OCI-LY1 (cell line): ENCODE results near the gene MT1A.

Experiments used
- H2AFZ ChIP-seq: fragments of 200-600 bp; sonication (generic), shearing (Covaris generic); 2 replicates; pipeline ENCODE4 v1.6.0; 2014; ENCODE audit warnings: antibody characterized with exemption, mild to moderate bottlenecking, low read length
- H3F3A ChIP-seq: fragments of 200-600 bp; sonication (generic), shearing (Covaris generic); 2 replicates; pipeline ENCODE4 v1.6.0; 2014; ENCODE audit warnings: mild to moderate bottlenecking, antibody characterized with exemption, low read length, moderate library complexity; ENCODE audit not compliant: insufficient read depth
- H3K27ac ChIP-seq: fragments of 200-600 bp; sonication (generic); 2 replicates; pipeline ENCODE4 v1.5.1; 2014; ENCODE audit warnings: low read length, mixed run types, mild to moderate bottlenecking, low read depth; ENCODE audit not compliant: poor library complexity, severe bottlenecking
- H3K27me3 ChIP-seq: fragments of 200-600 bp; sonication (generic); 2 replicates; pipeline ENCODE4 v1.6.0; 2014; ENCODE audit warnings: antibody characterized with exemption, mild to moderate bottlenecking, low read length, moderate library complexity; ENCODE audit not compliant: insufficient read depth
- H3K36me3 ChIP-seq: fragments of 200-600 bp; sonication (generic); 2 replicates; pipeline ENCODE4 v1.6.1; 2014; ENCODE audit warnings: mild to moderate bottlenecking, antibody characterized with exemption, low read length, moderate library complexity, mixed read lengths; ENCODE audit not compliant: insufficient read depth
- H3K4me1 ChIP-seq: fragments of 200-600 bp; sonication (generic); 2 replicates; pipeline ENCODE4 v1.5.1; 2014; ENCODE audit warnings: mild to moderate bottlenecking, low read length, moderate library complexity; ENCODE audit not compliant: insufficient read depth, severe bottlenecking
- H3K4me2 ChIP-seq: fragments of 200-600 bp; sonication (generic), shearing (Covaris generic); 2 replicates; pipeline ENCODE4 v1.6.1; 2014; ENCODE audit warnings: low read length
- H3K4me3 ChIP-seq: fragments of 200-600 bp; sonication (generic); 2 replicates; pipeline ENCODE4 v1.5.1; 2014; ENCODE audit warnings: low read length, low read depth, mild to moderate bottlenecking, mixed read lengths; ENCODE audit not compliant: poor library complexity, severe bottlenecking
- H3K79me2 ChIP-seq: fragments of 200-600 bp; shearing (Covaris generic); 2 replicates; pipeline ENCODE4 v1.6.1; 2016; ENCODE audit warnings: mixed run types, low read length, mixed read lengths; ENCODE audit not compliant: insufficient read depth
- H3K9ac ChIP-seq: fragments of 200-600 bp; sonication (generic), shearing (Covaris generic); 2 replicates; pipeline ENCODE4 v1.6.1; 2014; ENCODE audit warnings: mild to moderate bottlenecking, low read length, mixed read lengths
- H3K9me2 ChIP-seq: fragments of 200-600 bp; sonication (generic), shearing (Covaris generic); 2 replicates; pipeline ENCODE4 v1.6.1; 2014; ENCODE audit warnings: low read depth, mild to moderate bottlenecking, low read length, mixed read lengths
- H3K9me3 ChIP-seq: fragments of 200-600 bp; shearing (Covaris generic); 2 replicates; pipeline ENCODE4 v1.6.1; 2014; ENCODE audit warnings: low read length, mixed read lengths
- H4K20me1 ChIP-seq: fragments of 200-600 bp; sonication (generic), shearing (Covaris generic); 2 replicates; pipeline ENCODE4 v1.6.0; 2016; ENCODE audit warnings: mild to moderate bottlenecking, low read length; ENCODE audit not compliant: insufficient read depth
- CTCF ChIP-seq: fragments of 200-600 bp; sonication (generic), shearing (Covaris generic); IDR thresholded peaks from 2 replicates; pipeline ENCODE4 v1.5.1; 2017; ENCODE audit warnings: mild to moderate bottlenecking, antibody characterized with exemption, low read length, moderate library complexity, mixed read lengths
- EZH2 ChIP-seq: fragments of 200-600 bp; sonication (generic), shearing (Covaris generic); IDR thresholded peaks from 2 replicates; pipeline ENCODE4 v1.8.0; 2017; ENCODE audit warnings: borderline replicate concordance, mixed run types, mild to moderate bottlenecking, antibody characterized with exemption, low read length, moderate library complexity, mixed read lengths

MT1A gene

GRCh38 chr16:56604966-56605365, 33.5 kb upstream of the MT1A start:
- H3K9me2 ChIP-seq: no peaks in the 10 kb centered on the region
- H2AFZ ChIP-seq: no peak overlapping the region

GRCh38 chr16:56605475-56605874, 33.0 kb upstream of the MT1A start:
- Histone ChIP-seq H3K27me3 (no peaks in the 10 kb centered on the region), H3K4me3 (no peak overlapping the region), H3K9me2 (no peaks in the 10 kb centered on the region), H4K20me1 (no peaks in the 10 kb centered on the region), H3F3A (no peaks in the 10 kb centered on the region), H3K27ac (no peak overlapping the region), H3K4me1 (peaks cover 27% of the 10 kb centered on the region), H3K9ac (no peak overlapping the region), H2AFZ (no peak overlapping the region), H3K9me3 (no peaks in the 10 kb centered on the region), H3K36me3 (no peaks in the 10 kb centered on the region), H3K79me2 (no peaks in the 10 kb centered on the region), H3K4me2 (no peak overlapping the region)
- no peak for TF ChIP-seq CTCF
- TF ChIP-seq EZH2: no peak

More at GRCh38 chr16:56604966-56605365, 33.5 kb upstream of the MT1A start:
- no peaks in the 10 kb centered on the region for H3K27me3 ChIP-seq
- H3K36me3 ChIP-seq: no peaks in the 10 kb centered on the region
- H3K4me1 ChIP-seq: peaks cover 22% of the 10 kb centered on the region
- no peaks in the 10 kb centered on the region for H3K79me2 ChIP-seq
- no peak overlapping the region for H3K4me2 ChIP-seq
- no peaks in the 10 kb centered on the region for H4K20me1 ChIP-seq
- H3K9me3 ChIP-seq: no peaks in the 10 kb centered on the region
- no peak for TF ChIP-seq CTCF
- TF ChIP-seq EZH2: no peak
- no peak overlapping the region for H3K9ac ChIP-seq
- H3K27ac ChIP-seq: no peak overlapping the region
- H3F3A ChIP-seq: no peaks in the 10 kb centered on the region
- no peak overlapping the region for H3K4me3 ChIP-seq

GRCh38 chr16:56606071-56606475, 32.4 kb upstream of the MT1A start:
- no peaks in the 10 kb centered on the region for H3K9me3 ChIP-seq
- no peaks in the 10 kb centered on the region for H3K36me3 ChIP-seq
- no peak overlapping the region for H3K4me2 ChIP-seq
- no peaks in the 10 kb centered on the region for H3K27me3 ChIP-seq
- H2AFZ ChIP-seq: no peak overlapping the region
- no peaks in the 10 kb centered on the region for H4K20me1 ChIP-seq
- H3K4me1 ChIP-seq: peaks cover 28% of the 10 kb centered on the region
- no peak overlapping the region for H3K27ac ChIP-seq
- no peaks in the 10 kb centered on the region for H3K9me2 ChIP-seq
- H3K4me3 ChIP-seq: no peak overlapping the region
- no peaks in the 10 kb centered on the region for H3F3A ChIP-seq
- no peak for TF ChIP-seq EZH2
- TF ChIP-seq CTCF: no peak
- no peaks in the 10 kb centered on the region for H3K79me2 ChIP-seq
- H3K9ac ChIP-seq: no peak overlapping the region
